ENCODE results near the gene MADCAM1. TPM values are rescaled to one million over a fixed set of nuclear protein-coding genes. Genes with fewer than 3 reads are reported as not detected.

Gene MADCAM1
- polyA plus RNA-seq, 3 donors: 3.4 to 6.5 (median 3.6) TPM

DNA sequence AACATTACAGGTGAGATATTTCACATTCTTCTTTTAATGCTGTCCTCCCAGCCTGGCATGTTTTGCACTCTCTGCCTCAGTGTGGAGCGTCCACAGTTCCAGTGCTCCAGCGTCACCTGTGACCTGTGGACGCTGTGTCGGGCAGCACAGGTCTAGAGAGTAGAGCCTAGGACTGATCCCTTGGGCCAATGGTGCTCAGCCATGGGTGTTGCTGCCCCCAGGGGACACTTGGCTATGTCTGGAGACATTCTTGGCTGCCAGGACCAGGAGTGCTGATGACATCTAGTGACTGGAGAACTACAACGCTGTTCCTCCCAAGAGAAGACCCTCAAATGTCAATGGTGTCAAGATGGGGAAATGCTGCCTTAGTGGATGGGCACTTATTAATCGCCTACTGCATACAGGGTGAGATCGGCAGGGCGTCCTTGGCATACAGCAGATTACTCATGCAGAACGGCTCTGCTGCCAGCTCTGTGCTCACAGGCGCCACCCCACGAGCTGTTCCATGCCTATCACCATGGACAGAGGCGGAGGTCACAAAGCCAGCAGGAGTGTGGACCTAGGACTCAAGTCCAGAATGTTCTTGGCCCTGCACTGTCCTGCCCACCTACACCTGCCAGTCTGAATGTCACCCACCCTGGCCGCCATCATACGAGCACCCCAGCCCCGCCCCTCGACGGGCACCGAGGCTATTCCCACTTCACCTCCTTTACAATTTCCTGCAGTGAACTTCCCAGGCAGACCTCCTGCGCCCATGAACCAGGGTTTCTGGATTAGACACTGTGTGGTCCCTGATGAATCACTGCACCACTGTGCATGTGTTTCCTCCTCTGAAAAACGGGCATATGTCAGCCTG is 13.9 kb upstream of the MADCAM1 start:
- no peak for DNase-seq (ENCODE audit: extremely low read depth in 1 of 11, low read depth in 9 of 11, low spot score in 4 of 11)

DNA sequence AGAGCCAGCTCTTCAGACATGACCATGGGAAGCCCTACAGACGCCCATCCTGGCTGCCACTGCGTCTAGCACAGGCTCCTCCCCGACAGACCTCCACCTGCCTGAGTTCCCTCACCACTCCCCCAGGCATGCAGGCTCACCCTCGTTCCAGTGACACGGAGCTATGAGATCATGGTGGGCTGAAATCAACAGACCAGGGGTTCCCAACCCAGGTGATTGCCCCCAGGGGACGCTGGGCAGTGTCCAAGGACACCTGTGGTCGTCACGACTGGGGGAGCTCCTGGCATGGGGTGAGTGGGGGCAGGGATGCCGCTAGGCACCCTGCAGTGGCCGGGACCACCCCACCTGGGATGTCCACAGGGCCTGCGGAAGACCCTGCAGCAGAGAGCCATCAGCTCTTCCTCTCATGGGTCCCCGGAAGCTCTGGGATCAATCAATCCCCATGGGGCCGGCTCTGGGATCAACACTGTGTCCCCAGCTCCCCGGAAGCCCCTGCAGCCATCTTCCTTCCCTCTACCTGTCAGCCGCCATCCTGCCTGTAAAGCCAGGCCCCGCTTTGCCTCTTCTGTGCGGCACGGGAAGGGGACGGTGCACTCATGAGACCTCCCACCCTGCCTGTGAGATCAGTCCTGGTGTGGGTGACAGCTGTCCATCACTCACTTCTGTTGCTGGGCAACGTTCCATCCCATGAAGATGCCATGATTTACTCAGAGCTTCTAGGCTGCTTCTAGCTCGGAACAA is 12.8 kb upstream of the MADCAM1 start:
- no peak for DNase-seq (ENCODE audit: extremely low read depth in 1 of 11, low read depth in 9 of 11, low spot score in 4 of 11)

DNA sequence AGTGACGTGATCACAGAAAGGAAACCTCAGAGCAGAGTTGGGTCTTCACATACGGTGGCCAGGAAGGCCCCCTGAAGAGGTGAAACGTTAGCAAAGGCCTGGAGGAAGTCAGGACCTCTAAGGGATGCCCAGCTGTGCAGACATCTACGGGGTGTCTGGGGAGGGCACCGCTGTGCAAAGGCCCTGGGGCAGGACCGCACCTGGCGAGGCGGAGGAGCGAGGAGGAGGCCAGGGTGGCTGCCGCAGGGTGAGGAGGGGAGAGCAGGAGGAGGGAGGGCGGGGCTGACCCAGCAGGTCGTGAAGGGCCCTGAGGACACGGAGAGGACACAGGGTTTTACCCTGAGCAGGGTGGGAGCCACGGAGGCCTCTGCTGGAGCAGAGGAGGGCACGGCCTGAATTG is 11.8 kb upstream of the MADCAM1 start:
- no peak for DNase-seq (ENCODE audit: extremely low read depth in 1 of 11, low read depth in 9 of 11, low spot score in 4 of 11)

DNA sequence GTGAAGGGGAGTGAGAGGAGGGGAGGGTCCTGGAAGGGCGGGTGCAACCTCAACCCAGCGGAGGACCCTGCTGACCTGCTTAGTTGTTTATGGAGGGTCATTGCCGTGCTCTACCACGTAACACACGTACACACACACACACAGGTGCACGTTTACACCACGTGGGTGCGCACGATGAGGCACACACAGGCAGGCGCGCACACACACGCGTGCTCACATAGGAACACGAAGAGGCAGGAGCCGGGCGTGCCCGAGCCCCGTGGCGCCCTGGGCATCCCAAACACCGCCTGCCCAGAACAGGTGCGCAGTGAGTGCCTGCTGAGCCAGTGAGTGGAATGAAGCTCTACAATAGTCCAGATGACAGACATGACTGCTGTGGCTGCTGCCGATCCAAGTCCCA is 11.2 kb upstream of the MADCAM1 start:
- DNase-seq (ENCODE audit: extremely low read depth in 1 of 11, low read depth in 9 of 11, low spot score in 4 of 11): no peak

DNA sequence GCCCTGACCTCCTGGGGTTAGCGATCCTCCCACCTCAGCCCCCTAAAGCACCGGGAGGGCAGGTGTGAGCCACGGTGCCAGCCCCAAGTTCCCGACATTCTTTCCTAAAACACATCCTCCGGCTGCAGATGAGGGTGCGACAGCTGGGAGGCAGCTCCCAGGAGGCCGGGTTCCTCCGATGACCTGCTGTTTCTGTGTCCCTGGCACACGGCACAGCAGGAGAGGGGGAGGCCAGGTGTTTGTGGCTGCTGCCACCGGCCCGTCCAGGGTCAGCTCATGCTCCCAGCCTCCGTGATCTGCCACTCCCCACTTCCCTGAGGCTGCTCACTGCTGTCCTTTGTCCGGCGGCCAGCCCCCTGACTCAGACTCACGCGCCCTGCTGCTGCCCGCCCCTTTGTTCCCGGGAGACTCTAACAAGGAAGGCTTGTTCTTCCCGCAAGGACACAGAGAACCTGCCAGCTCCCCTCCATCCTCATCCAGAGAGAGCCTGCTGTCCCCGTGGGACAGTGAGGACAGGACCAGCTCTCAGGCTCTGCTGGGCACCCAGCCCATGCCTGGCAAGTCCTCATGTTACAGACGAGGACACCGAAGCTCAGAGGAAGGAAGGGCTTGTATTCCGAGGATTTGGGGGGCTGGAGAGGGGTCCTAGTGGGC is 10.6 kb upstream of the MADCAM1 start:
- DNase-seq (ENCODE audit: extremely low read depth in 1 of 11, low read depth in 9 of 11, low spot score in 4 of 11): no peak

DNA sequence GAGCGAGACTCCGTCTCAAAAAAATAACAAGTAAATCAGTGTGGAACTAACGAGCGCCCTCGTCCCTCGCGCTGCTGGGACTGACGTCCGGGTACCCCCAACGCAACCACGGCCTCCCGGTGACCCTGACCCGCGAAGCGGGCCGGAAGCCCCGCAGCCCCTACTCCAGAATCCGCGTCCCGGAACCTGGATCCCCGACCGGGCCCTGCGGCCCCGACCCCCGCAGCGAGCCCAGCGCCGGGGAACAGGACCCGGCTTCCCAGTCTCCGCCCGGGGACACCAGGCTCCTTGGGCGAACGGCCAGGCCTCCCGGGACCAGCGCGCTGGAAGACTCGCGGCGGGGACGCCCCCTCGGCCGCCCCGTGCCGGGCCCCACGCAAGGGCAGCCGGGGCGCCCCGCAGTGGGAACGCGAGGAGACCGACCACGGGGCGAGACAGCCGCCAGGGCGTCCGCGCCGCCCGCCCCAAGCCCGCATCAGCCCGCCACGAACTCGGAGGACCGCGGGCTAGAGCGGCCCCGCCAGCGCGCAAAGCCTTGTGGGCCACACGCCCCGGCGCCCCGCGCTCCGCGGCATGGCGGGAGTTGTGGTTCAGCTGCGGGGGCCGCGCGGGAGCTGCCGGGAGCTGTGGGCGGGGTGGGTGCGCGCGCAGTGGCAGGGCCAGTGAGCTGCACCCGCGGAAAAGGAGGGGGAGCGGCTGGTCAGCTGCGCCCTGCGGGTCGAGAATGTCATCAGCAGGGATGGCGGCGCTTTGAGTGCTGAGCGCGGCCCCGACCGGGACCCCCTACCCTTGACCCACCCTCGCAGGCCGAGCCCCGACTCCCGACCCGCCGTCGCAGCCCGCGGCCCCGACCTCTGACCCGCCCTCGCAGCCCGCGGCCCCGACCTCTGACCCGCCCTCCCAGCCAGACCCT is 7.5 kb upstream of the MADCAM1 start:
- peak; percentile 68 to 96 (median 93) for DNase-seq (ENCODE audit: extremely low read depth in 1 of 11, low read depth in 9 of 11, low spot score in 4 of 11)

DNA sequence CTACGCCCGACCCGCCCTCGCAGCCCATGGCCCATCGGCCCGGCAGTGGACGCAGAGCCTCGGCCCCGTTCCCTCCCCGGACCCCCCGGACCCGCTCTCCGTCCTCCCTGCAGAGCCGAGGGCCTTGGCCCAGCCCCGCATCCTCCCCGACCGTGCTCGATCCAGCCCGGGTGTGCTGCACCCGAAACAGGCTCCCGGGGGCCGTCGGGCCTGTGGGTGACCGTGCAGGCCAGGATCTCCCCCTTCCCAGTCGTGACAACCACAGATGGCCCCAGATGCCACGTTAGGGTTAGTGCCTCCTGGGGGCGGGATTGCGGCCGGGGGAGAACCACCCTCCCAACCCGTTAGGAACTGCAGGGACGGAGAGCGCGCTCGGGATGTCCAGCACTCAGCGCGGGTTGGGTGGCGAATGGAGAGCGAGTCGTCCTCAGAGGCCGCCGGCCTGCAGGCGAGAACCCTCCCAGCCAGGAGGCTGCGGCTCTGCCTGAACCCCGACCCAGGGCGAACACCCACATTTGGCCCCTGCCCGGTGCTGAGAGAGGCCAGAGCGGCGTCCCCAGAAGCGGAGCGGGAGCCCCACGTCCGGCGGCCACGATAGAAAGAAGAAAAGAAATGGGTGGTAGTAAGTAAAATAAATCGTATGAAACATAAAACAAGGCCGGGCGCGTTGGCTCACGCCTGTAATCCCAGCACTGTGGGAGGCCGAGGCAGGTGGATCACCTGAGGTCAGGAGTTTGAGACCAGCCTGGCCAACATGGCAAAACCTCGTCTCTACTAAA is 6.7 kb upstream of the MADCAM1 start:
- no peak for DNase-seq (ENCODE audit: extremely low read depth in 1 of 11, low read depth in 9 of 11, low spot score in 4 of 11)

DNA sequence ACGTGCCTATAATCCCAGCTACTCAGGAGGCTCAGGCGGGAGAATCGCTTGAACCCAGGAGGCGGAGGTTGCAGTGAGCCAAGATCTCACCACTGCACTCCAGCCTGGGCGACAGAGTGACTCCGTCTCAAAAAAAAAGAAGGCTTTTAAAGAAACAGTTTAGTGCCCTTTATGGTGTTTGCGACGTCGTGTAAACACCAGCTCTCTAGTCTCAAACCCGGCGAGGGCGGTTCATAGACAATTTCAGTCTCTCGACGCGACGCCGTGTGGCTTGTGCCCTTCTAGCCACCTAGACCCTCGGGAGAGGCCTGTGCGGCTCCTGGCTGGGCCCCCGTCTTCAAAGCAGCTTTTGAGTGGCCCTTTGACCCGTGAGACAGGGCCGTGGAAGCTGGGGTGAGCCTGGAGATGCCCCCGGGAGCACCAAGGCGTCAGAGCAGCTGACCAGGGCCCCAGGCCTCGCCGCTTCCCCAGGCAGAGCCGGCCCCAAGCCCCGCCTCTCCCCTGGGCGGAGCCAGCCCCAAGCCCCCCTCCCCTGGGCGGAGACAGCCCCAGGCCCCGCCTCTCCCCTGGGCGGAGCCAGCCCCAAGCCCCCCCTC is 5.0 kb upstream of the MADCAM1 start:
- DNase-seq (ENCODE audit: extremely low read depth in 1 of 11, low read depth in 9 of 11, low spot score in 4 of 11): no peak

DNA sequence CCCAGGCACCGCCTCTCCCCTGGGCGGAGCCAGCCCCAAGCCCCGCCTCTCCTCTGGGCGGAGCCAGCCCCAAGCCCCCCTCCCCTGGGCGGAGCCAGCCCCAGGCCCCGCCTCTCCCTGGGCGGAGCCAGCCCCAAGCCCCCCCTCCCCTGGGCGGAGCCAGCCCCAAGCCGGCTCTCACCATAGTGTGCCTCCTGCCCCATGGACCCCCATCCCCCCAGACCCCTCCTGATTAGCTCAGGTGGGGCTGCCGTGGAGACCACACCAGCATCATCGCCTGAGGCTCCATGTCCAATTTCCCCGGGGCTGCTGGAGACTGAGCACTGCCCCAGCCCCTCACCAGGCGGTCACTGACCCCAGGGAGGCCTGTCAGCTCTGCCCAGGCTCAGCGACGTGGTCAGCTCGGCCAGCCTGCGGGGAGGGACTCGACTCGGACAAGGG is 4.2 kb upstream of the MADCAM1 start:
- DNase-seq (ENCODE audit: extremely low read depth in 1 of 11, low read depth in 9 of 11, low spot score in 4 of 11): no peak

DNA sequence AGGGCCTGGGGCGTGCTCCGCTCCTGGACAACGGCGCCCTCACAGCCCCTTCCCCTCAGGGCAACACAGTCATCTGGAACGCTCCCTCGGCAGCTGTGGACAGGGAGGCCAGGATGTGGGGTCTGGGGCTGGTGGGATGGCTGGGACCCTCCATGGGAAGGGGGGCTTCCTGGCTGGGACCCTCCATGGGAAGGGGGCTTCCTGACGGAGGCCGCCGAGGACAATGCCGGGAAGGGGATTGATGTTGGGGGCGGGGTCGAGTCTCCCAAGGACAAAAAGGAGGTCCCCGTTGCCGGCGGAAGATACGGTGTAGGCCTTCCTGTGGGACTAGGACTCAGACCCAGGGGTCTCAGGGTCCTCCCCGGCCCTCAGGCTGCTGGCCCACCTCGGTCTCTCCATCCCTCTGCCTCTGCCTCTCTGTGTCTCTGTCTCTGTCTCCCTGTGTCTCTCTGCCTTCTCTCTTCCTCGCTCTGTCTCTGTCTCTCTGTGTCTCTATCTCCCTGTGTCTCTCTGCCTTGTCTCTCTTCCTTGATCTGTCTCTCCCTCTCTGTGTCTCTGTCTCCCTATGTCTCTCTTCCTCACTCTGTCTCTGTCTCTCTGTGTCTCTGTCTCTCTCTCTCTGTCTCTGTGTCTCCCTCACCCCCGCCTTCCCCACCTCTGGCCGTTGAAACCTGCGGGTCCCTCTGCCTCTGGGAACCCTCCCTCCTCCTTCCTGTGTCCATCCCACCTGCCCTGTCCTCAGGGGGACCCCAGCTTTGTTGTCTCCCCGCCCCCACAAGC is 2.7 kb upstream of the MADCAM1 start:
- DNase-seq (ENCODE audit: extremely low read depth in 1 of 11, low read depth in 9 of 11, low spot score in 4 of 11): no peak

DNA sequence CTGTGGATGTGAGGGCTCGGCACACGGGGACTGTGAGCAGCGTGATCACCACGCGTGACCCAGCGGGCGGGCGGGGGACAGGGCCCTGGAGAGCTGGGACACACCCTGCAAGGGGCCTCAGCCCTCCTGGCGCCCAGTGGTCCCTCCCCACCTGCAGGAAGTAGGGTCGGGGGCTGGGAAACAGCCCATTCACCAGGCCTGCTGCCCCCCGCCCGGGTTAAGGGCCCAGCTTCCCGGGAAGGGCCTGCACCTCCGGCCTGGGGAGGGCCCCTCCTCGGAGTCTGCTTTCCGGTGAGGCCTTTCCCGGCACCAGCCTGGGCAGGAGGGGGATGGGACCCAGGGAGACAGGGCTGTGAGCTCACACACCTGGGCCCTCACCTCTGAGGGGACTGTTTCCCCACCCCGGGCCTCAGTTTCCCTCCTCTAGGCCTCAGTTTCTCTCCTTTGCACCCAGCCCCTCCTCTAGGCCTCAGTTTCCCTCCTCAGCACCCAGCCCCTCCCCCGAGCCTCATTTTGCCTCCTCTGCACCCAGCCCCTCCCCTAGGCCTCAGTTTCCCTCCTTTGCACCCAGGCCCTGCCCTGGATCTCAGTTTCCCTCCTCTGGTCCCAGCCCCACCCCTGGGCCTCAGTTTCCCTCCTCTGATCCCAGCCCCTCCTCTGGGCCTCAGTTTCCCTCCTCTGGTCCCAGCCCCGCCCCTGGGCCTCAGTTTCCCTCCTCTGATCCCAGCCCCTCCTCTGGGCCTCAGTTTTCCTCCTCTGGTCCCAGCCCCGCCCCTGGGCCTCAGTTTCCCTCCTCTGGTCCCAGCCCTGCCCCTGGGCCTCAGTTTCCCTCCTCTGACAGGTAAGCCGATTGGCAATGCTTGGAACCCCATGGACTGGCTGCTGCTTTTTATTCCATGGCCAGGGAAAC is 1.9 kb upstream of the MADCAM1 start:
- DNase-seq (ENCODE audit: extremely low read depth in 1 of 11, low read depth in 9 of 11, low spot score in 4 of 11): no peak

DNA sequence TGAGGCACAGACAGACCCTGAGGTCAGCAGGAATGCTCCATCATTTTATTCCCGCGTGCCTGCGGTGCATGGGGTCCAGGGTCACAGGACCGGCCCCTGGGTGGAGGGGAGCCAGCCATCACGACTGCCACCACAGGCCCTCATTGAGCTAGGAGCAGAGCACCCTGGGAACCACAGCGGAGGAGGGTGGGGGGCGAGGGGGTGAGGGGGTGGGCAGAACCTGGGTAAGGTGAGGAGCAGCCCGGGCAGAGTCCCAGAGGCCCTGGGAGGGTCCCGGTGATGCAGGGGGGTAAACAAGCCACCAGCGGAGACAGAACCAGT is 1.2 kb upstream of the MADCAM1 start:
- DNase-seq (ENCODE audit: extremely low read depth in 1 of 11, low read depth in 9 of 11, low spot score in 4 of 11): no peak

DNA sequence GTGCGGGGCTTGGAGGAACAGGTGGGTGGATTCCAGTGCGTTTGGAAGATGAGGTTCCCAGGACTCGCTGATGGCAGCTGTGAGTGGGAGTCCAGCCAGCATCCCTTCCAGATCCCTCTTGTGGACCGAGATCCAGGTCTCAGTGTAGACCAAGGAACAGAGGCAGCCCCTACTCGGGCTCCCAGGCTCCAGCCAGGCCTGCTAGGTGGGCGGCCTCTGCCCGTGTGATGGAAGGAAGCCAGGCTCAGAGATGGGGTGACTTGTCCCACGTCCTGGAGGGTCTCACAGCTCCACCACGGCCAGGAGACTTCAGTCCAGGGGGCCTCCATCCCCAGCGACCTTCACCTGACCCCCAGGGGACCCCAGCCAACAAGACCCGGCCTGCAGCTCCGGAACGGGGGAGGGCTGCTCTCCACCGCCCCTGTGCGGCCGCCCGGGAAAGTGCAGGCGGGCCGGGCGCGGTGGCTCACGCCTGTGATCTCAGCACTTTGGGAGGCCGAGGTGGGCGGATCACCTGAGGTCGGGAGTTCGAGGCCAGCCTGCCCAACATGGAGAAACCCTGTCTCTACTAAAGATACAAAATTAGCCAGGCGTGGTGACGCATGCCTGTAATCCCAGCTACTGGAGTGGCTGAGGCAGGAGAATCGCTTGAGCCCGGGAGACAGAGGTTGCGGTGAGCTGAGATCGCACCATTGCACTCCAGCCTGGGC is 729 bp upstream of the MADCAM1 start:
- DNase-seq (ENCODE audit: extremely low read depth in 1 of 11, low read depth in 9 of 11, low spot score in 4 of 11): no peak

DNA sequence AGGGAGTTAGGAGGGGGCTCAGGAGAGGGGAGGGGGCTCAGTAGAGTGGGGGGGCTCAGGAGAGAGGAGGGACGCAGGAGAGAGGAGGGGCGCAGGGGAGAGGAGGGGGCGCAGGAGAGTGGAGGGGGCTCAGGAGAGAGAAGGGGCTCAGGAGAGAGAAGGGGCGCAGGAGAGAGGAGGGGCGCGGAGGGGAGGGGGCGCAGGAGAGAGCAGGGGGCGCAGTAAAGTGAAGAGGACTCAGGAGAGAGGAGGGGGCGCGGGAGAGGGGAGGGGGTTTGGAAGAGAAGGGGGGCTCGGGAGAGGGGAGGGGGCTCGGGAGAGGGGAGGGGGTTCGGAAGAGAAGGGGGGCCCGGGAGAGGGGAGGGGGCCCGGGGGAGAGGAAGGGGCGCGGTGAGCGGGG is 700 bp downstream of the MADCAM1 start:
- no peak for DNase-seq (ENCODE audit: extremely low read depth in 1 of 11, low read depth in 9 of 11, low spot score in 4 of 11)

DNA sequence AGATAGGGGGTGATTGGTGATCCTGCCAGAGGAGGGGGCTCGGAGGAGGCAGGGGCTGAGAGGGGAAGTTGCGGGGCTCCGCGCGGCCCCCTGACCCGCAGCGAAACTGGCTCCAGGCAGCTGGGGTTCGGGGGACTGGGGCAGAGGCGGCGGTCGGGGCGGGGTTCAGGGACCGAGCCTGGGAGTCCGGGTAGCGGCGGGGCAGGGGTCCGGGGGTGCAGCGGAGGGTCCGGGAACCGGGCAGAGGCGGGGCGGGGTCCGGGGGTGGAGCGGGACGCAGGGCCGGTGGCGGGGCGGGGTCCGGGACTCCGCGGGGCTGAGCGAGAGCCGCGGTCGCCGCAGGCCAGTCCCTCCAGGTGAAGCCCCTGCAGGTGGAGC is 1.2 kb downstream of the MADCAM1 start:
- DNase-seq (ENCODE audit: extremely low read depth in 1 of 11, low read depth in 9 of 11, low spot score in 4 of 11): no peak
